HEK293T (cell line): ENCODE results near the gene XK.

Experiments
- ARNT ChIP-seq: fragments of 450-650 bp; IDR thresholded peaks from 2 replicates; pipeline ENCODE4 v1.6.1; 2017; ENCODE audit warnings: mild to moderate bottlenecking
- BHLHE40 ChIP-seq: fragments of 450-650 bp; IDR thresholded peaks from 2 replicates; pipeline ENCODE4 v1.6.1; 2016; ENCODE audit warnings: mild to moderate bottlenecking, moderate library complexity, borderline replicate concordance
- CTBP1 ChIP-seq: fragments of 450-650 bp; IDR thresholded peaks from 2 replicates; pipeline ENCODE4 v1.6.1; 2016; ENCODE audit warnings: borderline replicate concordance
- FOXA1 ChIP-seq: fragments of 450-650 bp; IDR thresholded peaks from 2 replicates; pipeline ENCODE4 v1.6.1; 2016; ENCODE audit warnings: mild to moderate bottlenecking
- FOXK2 ChIP-seq: fragments of 450-650 bp; IDR thresholded peaks from 2 replicates; pipeline ENCODE4 v1.6.1; 2016; ENCODE audit warnings: mild to moderate bottlenecking
- FOXM1 ChIP-seq: fragments of 450-650 bp; IDR thresholded peaks from 2 replicates; pipeline ENCODE4 v1.6.1; 2017; ENCODE audit warnings: mild to moderate bottlenecking, borderline replicate concordance
- L3MBTL2 ChIP-seq: fragments of 450-650 bp; conservative IDR thresholded peaks from 2 replicates; pipeline ENCODE4 v1.6.1; 2016; ENCODE audit warnings: mild to moderate bottlenecking
- NFRKB ChIP-seq: fragments of 450-650 bp; IDR thresholded peaks from 2 replicates; pipeline ENCODE4 v1.6.1; 2016; ENCODE audit warnings: mild to moderate bottlenecking, moderate library complexity
- SP1 ChIP-seq: fragments of 450-650 bp; IDR thresholded peaks from 2 replicates; pipeline ENCODE4 v1.6.1; 2017
- SUZ12 ChIP-seq: fragments of 450-650 bp; IDR thresholded peaks from 2 replicates; pipeline ENCODE4 v1.6.1; 2016; ENCODE audit warnings: mild to moderate bottlenecking
- TARDBP ChIP-seq: fragments of 450-650 bp; IDR thresholded peaks from 2 replicates; pipeline ENCODE4 v1.6.1; 2016
- ZNF384 ChIP-seq: fragments of 450-650 bp; IDR thresholded peaks from 2 replicates; pipeline ENCODE4 v1.6.1; 2016

- TF ChIP-seq FOXM1 (no peak), CTBP1 (no peak), FOXA1 (no peak), TARDBP (no peak), BHLHE40 (no peak), SUZ12 (no peak), L3MBTL2 (no peak), ZNF384 (no peak), ARNT (no peak), NFRKB (no peak), FOXK2 (no peak), SP1 (no peak)
These were observed 8.3 kb upstream of the XK start for GRCh38 chrX:37677243-37677642.
